ENCODE measurements around the gene DHCR24. TPM values are rescaled to one million over a fixed set of nuclear protein-coding genes. Genes with fewer than 3 reads are reported as not detected.

The DHCR24 gene
- total and polyA plus RNA-seq, 2 of the 13 experiments (the other 11 are each of a cell fraction or from before 2014, with no cell fraction given): 374 to 448 TPM

DNA sequence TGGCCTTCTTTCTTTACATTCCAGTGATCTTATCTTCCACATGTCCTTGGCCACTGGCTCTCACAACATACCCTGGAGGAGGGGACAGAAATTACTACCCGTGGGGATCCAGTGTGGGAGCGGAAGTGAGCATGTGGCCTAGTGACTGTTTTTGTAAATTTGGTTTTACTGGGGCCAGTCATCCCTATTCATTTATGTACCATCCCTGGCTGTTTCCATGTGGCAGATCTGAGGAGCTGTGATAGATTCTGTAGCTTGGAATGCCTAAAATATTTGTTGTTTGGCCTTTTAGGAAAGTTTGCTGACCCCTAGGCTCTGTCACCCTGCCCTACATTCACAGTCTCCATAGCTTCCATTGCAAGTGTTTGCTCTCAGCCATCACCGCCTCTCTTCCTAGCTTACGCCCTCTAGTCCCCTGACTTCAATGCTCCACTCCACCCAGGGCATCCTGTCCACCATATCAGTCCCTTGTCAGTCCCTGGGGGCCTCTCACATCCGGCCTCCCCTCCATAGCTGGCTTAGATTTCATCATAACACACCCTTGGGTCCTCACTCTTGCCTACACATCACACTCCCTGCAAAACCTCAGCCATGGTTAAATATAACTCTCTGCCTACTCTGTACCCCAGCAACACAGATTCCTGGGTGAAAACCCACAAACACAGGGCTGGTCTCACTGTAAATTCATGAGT lies 25.8 kb downstream of the DHCR24 start (continued):
- TF ChIP-seq, protein P1, sequence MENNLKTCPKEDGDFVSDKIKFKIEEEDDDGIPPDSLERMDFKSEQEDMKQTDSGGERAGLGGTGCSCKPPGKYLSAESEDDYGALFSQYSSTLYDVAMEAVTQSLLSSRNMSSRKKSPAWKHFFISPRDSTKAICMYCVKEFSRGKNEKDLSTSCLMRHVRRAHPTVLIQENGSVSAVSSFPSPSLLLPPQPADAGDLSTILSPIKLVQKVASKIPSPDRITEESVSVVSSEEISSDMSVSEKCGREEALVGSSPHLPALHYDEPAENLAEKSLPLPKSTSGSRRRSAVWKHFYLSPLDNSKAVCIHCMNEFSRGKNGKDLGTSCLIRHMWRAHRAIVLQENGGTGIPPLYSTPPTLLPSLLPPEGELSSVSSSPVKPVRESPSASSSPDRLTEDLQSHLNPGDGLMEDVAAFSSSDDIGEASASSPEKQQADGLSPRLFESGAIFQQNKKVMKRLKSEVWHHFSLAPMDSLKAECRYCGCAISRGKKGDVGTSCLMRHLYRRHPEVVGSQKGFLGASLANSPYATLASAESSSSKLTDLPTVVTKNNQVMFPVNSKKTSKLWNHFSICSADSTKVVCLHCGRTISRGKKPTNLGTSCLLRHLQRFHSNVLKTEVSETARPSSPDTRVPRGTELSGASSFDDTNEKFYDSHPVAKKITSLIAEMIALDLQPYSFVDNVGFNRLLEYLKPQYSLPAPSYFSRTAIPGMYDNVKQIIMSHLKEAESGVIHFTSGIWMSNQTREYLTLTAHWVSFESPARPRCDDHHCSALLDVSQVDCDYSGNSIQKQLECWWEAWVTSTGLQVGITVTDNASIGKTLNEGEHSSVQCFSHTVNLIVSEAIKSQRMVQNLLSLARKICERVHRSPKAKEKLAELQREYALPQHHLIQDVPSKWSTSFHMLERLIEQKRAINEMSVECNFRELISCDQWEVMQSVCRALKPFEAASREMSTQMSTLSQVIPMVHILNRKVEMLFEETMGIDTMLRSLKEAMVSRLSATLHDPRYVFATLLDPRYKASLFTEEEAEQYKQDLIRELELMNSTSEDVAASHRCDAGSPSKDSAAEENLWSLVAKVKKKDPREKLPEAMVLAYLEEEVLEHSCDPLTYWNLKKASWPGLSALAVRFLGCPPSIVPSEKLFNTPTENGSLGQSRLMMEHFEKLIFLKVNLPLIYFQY (CRISPR knock-in tag; IDR thresholded peaks at IDR 0.05; ENCODE audit: borderline replicate concordance): no peak
- TF ChIP-seq MATR3 (CRISPR knock-in tag; IDR thresholded peaks at IDR 0.05): no peak
- no peak for TF ChIP-seq EEA1 (CRISPR knock-in tag; IDR thresholded peaks at IDR 0.05; ENCODE audit: borderline replicate concordance)
- peak; percentile 62 for TF ChIP-seq PITX1 (CRISPR knock-in tag; IDR thresholded peaks at IDR 0.05)
- TF ChIP-seq, protein P2, sequence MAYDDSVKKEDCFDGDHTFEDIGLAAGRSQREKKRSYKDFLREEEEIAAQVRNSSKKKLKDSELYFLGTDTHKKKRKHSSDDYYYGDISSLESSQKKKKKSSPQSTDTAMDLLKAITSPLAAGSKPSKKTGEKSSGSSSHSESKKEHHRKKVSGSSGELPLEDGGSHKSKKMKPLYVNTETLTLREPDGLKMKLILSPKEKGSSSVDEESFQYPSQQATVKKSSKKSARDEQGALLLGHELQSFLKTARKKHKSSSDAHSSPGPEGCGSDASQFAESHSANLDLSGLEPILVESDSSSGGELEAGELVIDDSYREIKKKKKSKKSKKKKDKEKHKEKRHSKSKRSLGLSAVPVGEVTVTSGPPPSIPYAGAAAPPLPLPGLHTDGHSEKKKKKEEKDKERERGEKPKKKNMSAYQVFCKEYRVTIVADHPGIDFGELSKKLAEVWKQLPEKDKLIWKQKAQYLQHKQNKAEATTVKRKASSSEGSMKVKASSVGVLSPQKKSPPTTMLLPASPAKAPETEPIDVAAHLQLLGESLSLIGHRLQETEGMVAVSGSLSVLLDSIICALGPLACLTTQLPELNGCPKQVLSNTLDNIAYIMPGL (CRISPR knock-in tag; IDR thresholded peaks at IDR 0.05; ENCODE audit: borderline replicate concordance in 1 of 2, low read depth in 1 of 2): peak in 1 of 2 experiments; percentile 36; a peak in 1 of 4 replicates
- peak; percentile 82 for TF ChIP-seq ZSCAN9 (CRISPR knock-in tag; IDR thresholded peaks at IDR 0.05; ENCODE audit: borderline replicate concordance)
- 0 out of 2 replicates have a peak, but pooled peaks have one; percentile 16 for TF ChIP-seq SMC3 (IDR thresholded peaks at IDR 0.05; ENCODE audit: low read length)
- TF ChIP-seq SRSF1 (optimal IDR thresholded peaks at IDR 0.05; ENCODE audit: low read depth, low read length): no peak
- TF ChIP-seq KMT2B (CRISPR knock-in tag; IDR thresholded peaks at IDR 0.05): no peak
- peak; percentile 98 for TF ChIP-seq TEAD3 (CRISPR knock-in tag; optimal IDR thresholded peaks at IDR 0.05; ENCODE audit: borderline replicate concordance)
- no peak for TF ChIP-seq PAWR (CRISPR knock-in tag; IDR thresholded peaks at IDR 0.05; ENCODE audit: borderline replicate concordance)
- peak; percentile 30; the same call in 1 of the 2 replicates for TF ChIP-seq ZNF335 (CRISPR knock-in tag; IDR thresholded peaks at IDR 0.05)
- TF ChIP-seq HMG20B (CRISPR knock-in tag; conservative IDR thresholded peaks at IDR 0.05): peak; percentile 71; the same call in 1 of the 2 replicates
- TF ChIP-seq RELA (CRISPR knock-in tag; IDR thresholded peaks at IDR 0.05): no peak; the same call in 1 of the 2 replicates
- TF ChIP-seq AGO2 (optimal IDR thresholded peaks at IDR 0.05; ENCODE audit: low read depth, low read length): no peak
- TF ChIP-seq, protein P3, sequence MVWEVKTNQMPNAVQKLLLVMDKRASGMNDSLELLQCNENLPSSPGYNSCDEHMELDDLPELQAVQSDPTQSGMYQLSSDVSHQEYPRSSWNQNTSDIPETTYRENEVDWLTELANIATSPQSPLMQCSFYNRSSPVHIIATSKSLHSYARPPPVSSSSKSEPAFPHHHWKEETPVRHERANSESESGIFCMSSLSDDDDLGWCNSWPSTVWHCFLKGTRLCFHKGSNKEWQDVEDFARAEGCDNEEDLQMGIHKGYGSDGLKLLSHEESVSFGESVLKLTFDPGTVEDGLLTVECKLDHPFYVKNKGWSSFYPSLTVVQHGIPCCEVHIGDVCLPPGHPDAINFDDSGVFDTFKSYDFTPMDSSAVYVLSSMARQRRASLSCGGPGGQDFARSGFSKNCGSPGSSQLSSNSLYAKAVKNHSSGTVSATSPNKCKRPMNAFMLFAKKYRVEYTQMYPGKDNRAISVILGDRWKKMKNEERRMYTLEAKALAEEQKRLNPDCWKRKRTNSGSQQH (CRISPR knock-in tag; IDR thresholded peaks at IDR 0.05; ENCODE audit: low read depth): no peak
- 0 out of 2 replicates have a peak, but pooled peaks have one; percentile 34 for TF ChIP-seq SAFB2 (CRISPR knock-in tag; IDR thresholded peaks at IDR 0.05; ENCODE audit: borderline replicate concordance, low read depth)
- TF ChIP-seq, protein P4, sequence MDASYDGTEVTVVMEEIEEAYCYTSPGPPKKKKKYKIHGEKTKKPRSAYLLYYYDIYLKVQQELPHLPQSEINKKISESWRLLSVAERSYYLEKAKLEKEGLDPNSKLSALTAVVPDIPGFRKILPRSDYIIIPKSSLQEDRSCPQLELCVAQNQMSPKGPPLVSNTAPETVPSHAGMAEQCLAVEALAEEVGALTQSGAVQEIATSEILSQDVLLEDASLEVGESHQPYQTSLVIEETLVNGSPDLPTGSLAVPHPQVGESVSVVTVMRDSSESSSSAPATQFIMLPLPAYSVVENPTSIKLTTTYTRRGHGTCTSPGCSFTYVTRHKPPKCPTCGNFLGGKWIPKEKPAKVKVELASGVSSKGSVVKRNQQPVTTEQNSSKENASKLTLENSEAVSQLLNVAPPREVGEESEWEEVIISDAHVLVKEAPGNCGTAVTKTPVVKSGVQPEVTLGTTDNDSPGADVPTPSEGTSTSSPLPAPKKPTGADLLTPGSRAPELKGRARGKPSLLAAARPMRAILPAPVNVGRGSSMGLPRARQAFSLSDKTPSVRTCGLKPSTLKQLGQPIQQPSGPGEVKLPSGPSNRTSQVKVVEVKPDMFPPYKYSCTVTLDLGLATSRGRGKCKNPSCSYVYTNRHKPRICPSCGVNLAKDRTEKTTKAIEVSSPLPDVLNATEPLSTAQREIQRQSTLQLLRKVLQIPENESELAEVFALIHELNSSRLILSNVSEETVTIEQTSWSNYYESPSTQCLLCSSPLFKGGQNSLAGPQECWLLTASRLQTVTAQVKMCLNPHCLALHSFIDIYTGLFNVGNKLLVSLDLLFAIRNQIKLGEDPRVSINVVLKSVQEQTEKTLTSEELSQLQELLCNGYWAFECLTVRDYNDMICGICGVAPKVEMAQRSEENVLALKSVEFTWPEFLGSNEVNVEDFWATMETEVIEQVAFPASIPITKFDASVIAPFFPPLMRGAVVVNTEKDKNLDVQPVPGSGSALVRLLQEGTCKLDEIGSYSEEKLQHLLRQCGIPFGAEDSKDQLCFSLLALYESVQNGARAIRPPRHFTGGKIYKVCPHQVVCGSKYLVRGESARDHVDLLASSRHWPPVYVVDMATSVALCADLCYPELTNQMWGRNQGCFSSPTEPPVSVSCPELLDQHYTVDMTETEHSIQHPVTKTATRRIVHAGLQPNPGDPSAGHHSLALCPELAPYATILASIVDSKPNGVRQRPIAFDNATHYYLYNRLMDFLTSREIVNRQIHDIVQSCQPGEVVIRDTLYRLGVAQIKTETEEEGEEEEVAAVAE (CRISPR knock-in tag; IDR thresholded peaks at IDR 0.05; ENCODE audit: borderline replicate concordance): no peak

Data from HepG2 (cell line).